GM23338 (cell line): ENCODE measurements around the gene PAGR1. TPM values are rescaled to one million over a fixed set of nuclear protein-coding genes. Genes with fewer than 3 reads are reported as not detected.
"Not testable (repeated sequence)": the region's sequence is repeated elsewhere in the genome, so short reads cannot be mapped to it uniquely, and the experiment has no call there.

Experiments
- ATAC-seq: fragments of 200-7000 bp; cut with Tn5 transposase; 3 replicates; pipeline ENCODE4 v1.9.1; 2020
- DNase-seq: peaks from one replicate; pipeline ENCODE4 v3.0.0-alpha.2; 2015; ENCODE audit warnings: low spot score
- H2AFZ ChIP-seq: fragments of 200-600 bp; sonication (generic); 2 replicates; pipeline ENCODE4 v1.8.0; 2016; ENCODE audit warnings: antibody characterized with exemption, mild to moderate bottlenecking, moderate library complexity
- H3F3A ChIP-seq: fragments of 200-600 bp; sonication (generic); replicated peaks from 2 replicates; pipeline ENCODE4 v1.8.0; 2017; ENCODE audit warnings: antibody characterized with exemption, mixed run types, low read depth
- H3K27ac ChIP-seq: fragments of 200-600 bp; sonication (generic); 2 replicates; pipeline ENCODE4 v1.6.1; 2016; ENCODE audit warnings: low read depth
- H3K27me3 ChIP-seq: fragments of 200-600 bp; sonication (generic); 2 replicates; pipeline ENCODE4 v1.8.0; 2016; ENCODE audit warnings: mild to moderate bottlenecking, mixed run types, moderate library complexity; ENCODE audit not compliant: insufficient read depth
- H3K36me3 ChIP-seq: fragments of 200-600 bp; sonication (generic); 2 replicates; pipeline ENCODE4 v1.8.0; 2016; ENCODE audit warnings: mild to moderate bottlenecking; ENCODE audit not compliant: insufficient read depth
- H3K4me1 ChIP-seq: fragments of 200-600 bp; sonication (generic); 2 replicates; pipeline ENCODE4 v1.8.0; 2016; ENCODE audit warnings: mild to moderate bottlenecking, moderate library complexity; ENCODE audit not compliant: insufficient read depth
- H3K4me2 ChIP-seq: fragments of 200-600 bp; sonication (generic); 2 replicates; pipeline ENCODE4 v1.7.1; 2017; ENCODE audit warnings: mixed run types
- H3K4me3 ChIP-seq: fragments of 200-600 bp; sonication (generic); 2 replicates; pipeline ENCODE4 v1.6.1; 2016; ENCODE audit warnings: mixed run types
- H3K79me2 ChIP-seq: fragments of 200-600 bp; sonication (generic); replicated peaks from 2 replicates; pipeline ENCODE4 v1.8.0; 2017; ENCODE audit warnings: mild to moderate bottlenecking; ENCODE audit not compliant: insufficient read depth
- H3K9me2 ChIP-seq: fragments of 200-600 bp; sonication (generic); 2 replicates; pipeline ENCODE4 v1.8.0; 2017; ENCODE audit not compliant: insufficient read depth
- H4K20me1 ChIP-seq: fragments of 200-600 bp; sonication (generic); replicated peaks from 2 replicates; pipeline ENCODE4 v1.8.0; 2017; ENCODE audit warnings: mild to moderate bottlenecking; ENCODE audit not compliant: insufficient read depth
- H3K27ac Mint-ChIP-seq: 2 replicates; pipeline ENCODE4 v1.8.0; 2020; ENCODE audit warnings: inconsistent platforms, mild to moderate bottlenecking, moderate library complexity, mixed read lengths
- H3K27me3 Mint-ChIP-seq: 3 replicates; pipeline ENCODE4 v1.8.0; 2022; ENCODE audit warnings: low read depth, mild to moderate bottlenecking, moderate library complexity, mixed read lengths, inconsistent platforms; ENCODE audit not compliant: insufficient read depth, poor library complexity
- H3K36me3 Mint-ChIP-seq: 3 replicates; pipeline ENCODE4 v1.8.0; 2021; ENCODE audit warnings: low read depth, mild to moderate bottlenecking, inconsistent platforms, moderate library complexity, mixed read lengths
- H3K4me1 Mint-ChIP-seq: 3 replicates; pipeline ENCODE4 v1.8.0; 2020; ENCODE audit warnings: mild to moderate bottlenecking, inconsistent platforms, mixed read lengths
- H3K4me3 Mint-ChIP-seq: 3 replicates; pipeline ENCODE4 v1.8.0; 2021; ENCODE audit warnings: moderate library complexity, mild to moderate bottlenecking, inconsistent platforms, mixed read lengths
- H3K9me3 Mint-ChIP-seq: 3 replicates; pipeline ENCODE4 v1.8.0; 2020; ENCODE audit warnings: moderate library complexity, mild to moderate bottlenecking, inconsistent platforms, mixed read lengths
- CTCF ChIP-seq, 2 experiments: fragments of 200-600 bp in 1 of 2; sonication (generic) in 1 of 2; conservative IDR thresholded peaks; 2 replicates each; pipeline versions ENCODE4 v1.5.1 to v1.6.1; 2016 to 2017; ENCODE audit warnings: antibody characterized with exemption in 2 of 2, low read depth in 2 of 2, mild to moderate bottlenecking in 2 of 2, moderate library complexity in 1 of 2
- EZH2 ChIP-seq: fragments of 200-600 bp; sonication (generic); IDR thresholded peaks from one replicate; pipeline ENCODE4 v1.8.0; 2017; ENCODE audit warnings: antibody characterized with exemption, mild to moderate bottlenecking, low read depth; ENCODE audit not compliant: unreplicated experiment
- EZH2phosphoT487 ChIP-seq: fragments of 200-600 bp; sonication (generic); IDR thresholded peaks from one replicate; pipeline ENCODE4 v1.8.1; 2018; ENCODE audit warnings: antibody characterized with exemption; ENCODE audit not compliant: unreplicated experiment
- JUNB ChIP-seq: IDR thresholded peaks from one replicate; pipeline ENCODE4 v1.6.1; 2016; ENCODE audit warnings: antibody characterized with exemption; ENCODE audit not compliant: unreplicated experiment
- REST ChIP-seq: IDR thresholded peaks from one replicate; pipeline ENCODE4 v1.6.1; 2018; ENCODE audit warnings: antibody characterized with exemption; ENCODE audit not compliant: unreplicated experiment
- STAT1 ChIP-seq: IDR thresholded peaks from one replicate; pipeline ENCODE4 v1.6.1; 2016; ENCODE audit warnings: antibody characterized with exemption; ENCODE audit not compliant: unreplicated experiment
- ZNF462 ChIP-seq: fragments of 250-450 bp; sonication (Bioruptor Pico); IDR thresholded peaks from 2 replicates; pipeline ENCODE4 v1.5.0; 2020; ENCODE audit warnings: mild to moderate bottlenecking, moderate library complexity
- polyA plus RNA-seq: library from polyadenylated mRNA; unstranded; fragments of >200 nt; fragmentation: Nextera tagmentation; extraction: Ambion mirVana; gene quantifications from 2 replicates; pipeline ENCODE4 v1.2.1, GENCODE V29; 2016
- total RNA-seq: library from RNA; depleted of rRNA; stranded (reverse); fragments of >200 nt; shearing (Covaris generic); gene quantifications from 2 replicates; pipeline ENCODE4 v1.2.3, GENCODE V29; 2014

Gene PAGR1
- total and polyA plus RNA-seq, 2 experiments from 2014 or later, result 67.6 to 78.7 TPM

- TF ChIP-seq REST, result no peak
These were observed 48.3 kb downstream of the PAGR1 start (continued) for GRCh38 chr16:29864205-29864604.

GRCh38 chr16:29868396-29869009, 52.6 kb downstream of the PAGR1 start:
- Mint-ChIP-seq H3K9me3 (no peaks in the 10 kb centered on the region), H3K4me3 (no peak overlapping the region), H3K36me3 (0 out of 3 replicates have a peak, but pooled peaks cover 3% of the 10 kb centered on the region), H3K4me1 (peaks cover 3% of the 10 kb centered on the region; the same call in 2 of the 3 replicates), H3K27ac (no peak overlapping the region), H3K27me3 (peaks cover 10% of the 10 kb centered on the region)
- ATAC-seq, result no peak
- Histone ChIP-seq H3K4me1 (0 out of 2 replicates have a peak, but pooled peaks cover 4% of the 10 kb centered on the region), H2AFZ (no peak overlapping the region), H3F3A (no peaks in the 10 kb centered on the region), H3K36me3 (no peaks in the 10 kb centered on the region), H3K4me3 (no peak overlapping the region), H3K4me2 (no peak overlapping the region), H3K27me3 (no peaks in the 10 kb centered on the region), H3K79me2 (no peaks in the 10 kb centered on the region), H3K9me2 (no peaks in the 10 kb centered on the region), H4K20me1 (no peaks in the 10 kb centered on the region), H3K27ac (no peak overlapping the region)
- TF ChIP-seq ZNF462, result no peak
- no peak for TF ChIP-seq CTCF (conservative IDR thresholded peaks at IDR 0.05; ENCODE audit: low read depth in 2 of 2)
- no peak for TF ChIP-seq EZH2
- no peak for TF ChIP-seq JUNB
- no peak for TF ChIP-seq STAT1
- no peak for TF ChIP-seq EZH2phosphoT487
- no peak for DNase-seq

GRCh38 chr16:29869067-29869466, 53.1 kb downstream of the PAGR1 start:
- H3K36me3 Mint-ChIP-seq, H3K27me3 ChIP-seq, H3K4me1 ChIP-seq, H3K36me3 ChIP-seq, H2AFZ ChIP-seq, H3K4me3 Mint-ChIP-seq, H3K4me3 ChIP-seq, DNase-seq, H3K9me2 ChIP-seq, H3K4me2 ChIP-seq, ATAC-seq, H3K27ac ChIP-seq, H3F3A ChIP-seq, H3K27ac Mint-ChIP-seq, H3K27me3 Mint-ChIP-seq, H4K20me1 ChIP-seq, H3K79me2 ChIP-seq, H3K4me1 Mint-ChIP-seq, H3K9me3 Mint-ChIP-seq: not testable (repeated sequence)
